Karpas-422 (cell line): ENCODE measurements around the gene GGACT. TPM values are rescaled to one million over a fixed set of nuclear protein-coding genes. Genes with fewer than 3 reads are reported as not detected.
"Not testable (repeated sequence)": the region's sequence is repeated elsewhere in the genome, so short reads cannot be mapped to it uniquely, and the experiment has no call there.

ENCODE experiments used
- DNase-seq: peaks from one replicate; pipeline ENCODE4 v3.0.0-alpha.2; 2015
- H2AFZ ChIP-seq: fragments of 200-600 bp; sonication (generic); 2 replicates; pipeline ENCODE4 v1.6.1; 2014; ENCODE audit warnings: antibody characterized with exemption, low read length, mixed read lengths
- H3K27ac ChIP-seq: fragments of 200-600 bp; sonication (generic); 2 replicates; pipeline ENCODE4 v1.5.1; 2014; ENCODE audit warnings: mild to moderate bottlenecking, low read length, moderate library complexity
- H3K27me3 ChIP-seq: fragments of 200-600 bp; sonication (generic); 2 replicates; pipeline ENCODE4 v1.6.1; 2014; ENCODE audit warnings: low read length, mixed read lengths
- H3K36me3 ChIP-seq: fragments of 200-600 bp; sonication (generic); 2 replicates; pipeline ENCODE4 v1.6.1; 2014; ENCODE audit warnings: low read length, mixed read lengths; ENCODE audit not compliant: insufficient read depth
- H3K4me1 ChIP-seq: fragments of 200-600 bp; sonication (generic); 2 replicates; pipeline ENCODE4 v1.6.1; 2014; ENCODE audit warnings: mild to moderate bottlenecking, low read length, mixed read lengths
- H3K4me2 ChIP-seq: fragments of 200-600 bp; sonication (generic); 2 replicates; pipeline ENCODE4 v1.6.1; 2014; ENCODE audit warnings: low read length, low read depth, mild to moderate bottlenecking; ENCODE audit not compliant: poor library complexity, severe bottlenecking
- H3K4me3 ChIP-seq: fragments of 200-600 bp; sonication (generic); 2 replicates; pipeline ENCODE4 v1.5.1; 2014; ENCODE audit warnings: mild to moderate bottlenecking, antibody characterized with exemption, low read length, mixed read lengths
- H3K79me2 ChIP-seq: fragments of 200-600 bp; sonication (generic); 2 replicates; pipeline ENCODE4 v1.6.1; 2014; ENCODE audit warnings: mild to moderate bottlenecking, low read length, mixed read lengths
- H3K9ac ChIP-seq: fragments of 200-600 bp; sonication (generic); 2 replicates; pipeline ENCODE4 v1.6.0; 2014; ENCODE audit warnings: low read length
- H3K9me2 ChIP-seq: fragments of 200-600 bp; sonication (generic), shearing (Covaris generic); replicated peaks from 2 replicates; pipeline ENCODE4 v1.6.0; 2014; ENCODE audit warnings: mild to moderate bottlenecking, low read length, moderate library complexity; ENCODE audit not compliant: insufficient read depth
- H3K9me3 ChIP-seq: fragments of 300-700, 200-600 bp; sonication (generic); 2 replicates; pipeline ENCODE4 v1.6.1; 2014; ENCODE audit warnings: low read length, mixed read lengths
- H4K20me1 ChIP-seq: fragments of 200-600 bp; sonication (generic); 2 replicates; pipeline ENCODE4 v1.6.1; 2014; ENCODE audit warnings: mild to moderate bottlenecking, antibody characterized with exemption, low read length, low read depth; ENCODE audit not compliant: insufficient read depth
- total RNA-seq: library from RNA; depleted of rRNA; stranded (reverse); fragments of >200 nt; shearing (Covaris generic); gene quantifications from 2 replicates; pipeline ENCODE4 v1.2.3, GENCODE V29; 2014; ENCODE audit warnings: low replicate concordance

The GGACT gene
- total RNA-seq, 1 experiment from 2014 or later = 8.8 TPM

- H3K9me2 ChIP-seq = no peaks in the 10 kb centered on the region
These were observed 7.9 kb upstream of the GGACT start for GRCh38 chr13:100596516-100596915.

GRCh38 chr13:100594731-100595130 is 6.1 kb upstream of the GGACT start:
- Histone ChIP-seq H3K27ac (no peak overlapping the region), H3K9me2 (no peaks in the 10 kb centered on the region), H3K9ac (no peak overlapping the region), H3K9me3 (no peaks in the 10 kb centered on the region), H3K79me2 (no peaks in the 10 kb centered on the region), H3K4me3 (no peak overlapping the region), H2AFZ (no peak overlapping the region), H3K4me2 (no peak overlapping the region), H3K27me3 (no peaks in the 10 kb centered on the region), H4K20me1 (no peaks in the 10 kb centered on the region), H3K36me3 (no peaks in the 10 kb centered on the region), H3K4me1 (no peaks in the 10 kb centered on the region)
- DNase-seq = peak; percentile 53

More at GRCh38 chr13:100596516-100596915, 7.9 kb upstream of the GGACT start:
- Histone ChIP-seq H3K27me3 (no peaks in the 10 kb centered on the region), H3K4me1 (no peaks in the 10 kb centered on the region), H4K20me1 (no peaks in the 10 kb centered on the region), H3K4me2 (no peak overlapping the region), H3K9ac (no peak overlapping the region), H3K79me2 (no peaks in the 10 kb centered on the region), H3K4me3 (no peak overlapping the region), H3K9me3 (no peaks in the 10 kb centered on the region), H3K27ac (no peak overlapping the region), H2AFZ (no peak overlapping the region), H3K36me3 (no peaks in the 10 kb centered on the region)
- no peak for DNase-seq

- Histone ChIP-seq H3K4me3 (no peak overlapping the region), H2AFZ (no peak overlapping the region), H3K4me1 (peaks cover under 1% of the 10 kb centered on the region; the same call in 1 of the 2 replicates), H3K36me3 (no peaks in the 10 kb centered on the region), H3K9ac (no peak overlapping the region), H3K27ac (no peak overlapping the region), H3K79me2 (no peaks in the 10 kb centered on the region), H3K27me3 (no peaks in the 10 kb centered on the region), H3K4me2 (no peak overlapping the region), H3K9me3 (no peaks in the 10 kb centered on the region), H3K9me2 (no peaks in the 10 kb centered on the region), H4K20me1 (no peaks in the 10 kb centered on the region)
- DNase-seq = no peak
These were observed 5.7 kb upstream of the GGACT start for GRCh38 chr13:100594255-100594654.

- H3K4me1 ChIP-seq = peaks cover 16% of the 10 kb centered on the region
- no peaks in the 10 kb centered on the region for H3K9me2 ChIP-seq
- H3K27ac ChIP-seq = no peak overlapping the region
- DNase-seq = no peak
- no peak overlapping the region for H3K9ac ChIP-seq
- no peaks in the 10 kb centered on the region for H4K20me1 ChIP-seq
- H3K27me3 ChIP-seq = no peaks in the 10 kb centered on the region
- H2AFZ ChIP-seq = peak overlapping the region; percentile 73; the same call in 1 of the 2 replicates
- no peaks in the 10 kb centered on the region for H3K9me3 ChIP-seq
- H3K79me2 ChIP-seq = no peaks in the 10 kb centered on the region
- H3K4me2 ChIP-seq = peak overlapping the region; percentile 14
- no peak overlapping the region for H3K4me3 ChIP-seq
- no peaks in the 10 kb centered on the region for H3K36me3 ChIP-seq
These were observed 663 bp upstream of the GGACT start for GRCh38 chr13:100589178-100589725.

- Histone ChIP-seq H3K27ac (no peak overlapping the region), H2AFZ (no peak overlapping the region), H3K79me2 (no peaks in the 10 kb centered on the region), H3K9ac (no peak overlapping the region), H3K4me2 (no peak overlapping the region), H3K9me2 (no peaks in the 10 kb centered on the region), H3K4me1 (peaks cover 16% of the 10 kb centered on the region), H3K27me3 (no peaks in the 10 kb centered on the region), H3K4me3 (no peak overlapping the region), H3K9me3 (no peaks in the 10 kb centered on the region), H3K36me3 (no peaks in the 10 kb centered on the region), H4K20me1 (no peaks in the 10 kb centered on the region)
- no peak for DNase-seq
These were observed 3.7 kb downstream of the GGACT start for GRCh38 chr13:100584896-100585295.

- Histone ChIP-seq H2AFZ (no peak overlapping the region), H3K27me3 (no peaks in the 10 kb centered on the region), H3K4me2 (no peak overlapping the region), H3K27ac (no peak overlapping the region), H3K9me3 (no peaks in the 10 kb centered on the region), H4K20me1 (no peaks in the 10 kb centered on the region), H3K36me3 (no peaks in the 10 kb centered on the region), H3K4me3 (no peak overlapping the region), H3K9ac (no peak overlapping the region), H3K9me2 (no peaks in the 10 kb centered on the region), H3K4me1 (no peaks in the 10 kb centered on the region), H3K79me2 (no peaks in the 10 kb centered on the region)
- DNase-seq = no peak
These were observed 7.1 kb downstream of the GGACT start for GRCh38 chr13:100581504-100581903.

- Histone ChIP-seq H3K36me3 (no peaks in the 10 kb centered on the region), H3K9me3 (no peaks in the 10 kb centered on the region), H3K4me3 (no peak overlapping the region), H3K79me2 (no peaks in the 10 kb centered on the region), H2AFZ (no peak overlapping the region), H3K27me3 (no peaks in the 10 kb centered on the region), H3K4me1 (no peaks in the 10 kb centered on the region), H4K20me1 (no peaks in the 10 kb centered on the region), H3K9ac (no peak overlapping the region), H3K9me2 (no peaks in the 10 kb centered on the region), H3K27ac (no peak overlapping the region), H3K4me2 (no peak overlapping the region)
- no peak for DNase-seq
These were observed 7.6 kb downstream of the GGACT start for GRCh38 chr13:100581030-100581429.

GRCh38 chr13:100580045-100580444 is 8.5 kb downstream of the GGACT start:
- no peaks in the 10 kb centered on the region for H3K36me3 ChIP-seq
- no peak overlapping the region for H2AFZ ChIP-seq
- no peaks in the 10 kb centered on the region for H3K79me2 ChIP-seq
- H3K9me3 ChIP-seq = no peaks in the 10 kb centered on the region
- no peak overlapping the region for H3K9ac ChIP-seq
- H3K4me2 ChIP-seq = no peak overlapping the region
- no peaks in the 10 kb centered on the region for H3K27me3 ChIP-seq
- H3K27ac ChIP-seq = no peak overlapping the region
- DNase-seq = no peak
- no peak overlapping the region for H3K4me3 ChIP-seq
- H3K4me1 ChIP-seq = no peaks in the 10 kb centered on the region
- no peaks in the 10 kb centered on the region for H3K9me2 ChIP-seq
- no peaks in the 10 kb centered on the region for H4K20me1 ChIP-seq

- not testable (repeated sequence) for H3K9ac ChIP-seq, H3K27me3 ChIP-seq, H3K4me2 ChIP-seq, H3K9me3 ChIP-seq, H3K4me1 ChIP-seq, H3K27ac ChIP-seq, H3K9me2 ChIP-seq, H3K79me2 ChIP-seq, H2AFZ ChIP-seq, H3K4me3 ChIP-seq, H4K20me1 ChIP-seq, H3K36me3 ChIP-seq, DNase-seq
These were observed 11.3 kb downstream of the GGACT start for GRCh38 chr13:100577239-100577638.
